Upper lobe of left lung (tissue), 6 donors: ENCODE results near the gene CD1D. TPM values are rescaled to one million over a fixed set of nuclear protein-coding genes. Genes with fewer than 3 reads are reported as not detected.

ENCODE experiments used
- ATAC-seq, 2 donors: fragments of 200-7000 bp; cut with Tn5 transposase; one replicate each; pipeline ENCODE4 v1.9.1; 2022; ENCODE audit warnings: mild to moderate bottlenecking in 2 of 2, moderate library complexity in 2 of 2; ENCODE audit not compliant: low FRiP score in 2 of 2
- DNase-seq, 2 donors: peaks; one replicate each; pipeline ENCODE4 v3.0.0-alpha.2; 2019 to 2020
- H3K27ac ChIP-seq, 4 donors: fragments of 200-600 bp; sonication (generic); one replicate each; pipeline ENCODE4 v1.5.1; 2016 to 2019
- H3K27me3 ChIP-seq, 4 donors: fragments of 200-600 bp; sonication (generic); one replicate each; pipeline ENCODE4 v1.5.1; 2017 to 2019
- H3K36me3 ChIP-seq, 4 donors: fragments of 200-600 bp; sonication (generic); one replicate each; pipeline ENCODE4 v1.5.1; 2016 to 2019
- H3K4me1 ChIP-seq, 4 donors: fragments of 200-600 bp; sonication (generic); one replicate each; pipeline ENCODE4 v1.5.1; 2018 to 2019
- H3K4me3 ChIP-seq, 4 donors: fragments of 200-600 bp; sonication (generic); one replicate each; pipeline ENCODE4 v1.5.1; 2017 to 2019; ENCODE audit warnings: mild to moderate bottlenecking in 2 of 4, moderate library complexity in 1 of 4
- H3K9me3 ChIP-seq, 4 donors: fragments of 200-600 bp; sonication (generic); one replicate each; pipeline ENCODE4 v1.5.1; 2018 to 2019
- CTCF ChIP-seq, 6 experiments: fragments of 450-650 bp in 4 of 6; fragments of 200-600 bp in 2 of 6; sonication (generic) in 2 of 6; IDR thresholded peaks; one replicate each; pipeline ENCODE4 v1.5.1; 2016 to 2019; ENCODE audit warnings: antibody characterized with exemption in 6 of 6
- EP300 ChIP-seq, 4 donors: sonication (generic); formaldehyde crosslinking; IDR thresholded peaks; one replicate each; pipeline ENCODE4 v1.5.1; 2017; ENCODE audit warnings: antibody characterized with exemption in 4 of 4, control low read depth in 2 of 4
- POLR2A ChIP-seq, 4 donors: fragments of 450-650 bp; IDR thresholded peaks; one replicate each; pipeline ENCODE4 v1.5.1; 2016 to 2017; ENCODE audit warnings: antibody characterized with exemption in 4 of 4, mild to moderate bottlenecking in 2 of 4
- POLR2AphosphoS5 ChIP-seq, 2 donors: sonication (generic); formaldehyde crosslinking; IDR thresholded peaks; one replicate each; pipeline ENCODE4 v1.5.1; 2017; ENCODE audit warnings: antibody characterized with exemption in 2 of 2
- WGBS, 2 donors: methylation state at CpG; one replicate each; pipeline ENCODE4 v1.1.5; 2017 to 2018; 5-methylcytosine and 5-hydroxymethylcytosine counted together
- total RNA-seq, 6 donors: library from RNA; depleted of rRNA in 4 of 6; stranded (reverse); fragments of >200 nt in 4 of 6; gene quantifications; one replicate each; pipeline versions ENCODE4 v1.1.0 to v1.2.1, GENCODE V29; 2016 to 2021
- donor health status: DM: no; HTN: no; CAD: no; lungs with moderate emphysema.
- donor health status: DM: no; HTN: yes; CAD: no; lungs with severe emphysema.

The CD1D gene
- total RNA-seq, 6 donors from 2014 or later, result 1.0 to 5.2 (median 4.0) TPM

DNA sequence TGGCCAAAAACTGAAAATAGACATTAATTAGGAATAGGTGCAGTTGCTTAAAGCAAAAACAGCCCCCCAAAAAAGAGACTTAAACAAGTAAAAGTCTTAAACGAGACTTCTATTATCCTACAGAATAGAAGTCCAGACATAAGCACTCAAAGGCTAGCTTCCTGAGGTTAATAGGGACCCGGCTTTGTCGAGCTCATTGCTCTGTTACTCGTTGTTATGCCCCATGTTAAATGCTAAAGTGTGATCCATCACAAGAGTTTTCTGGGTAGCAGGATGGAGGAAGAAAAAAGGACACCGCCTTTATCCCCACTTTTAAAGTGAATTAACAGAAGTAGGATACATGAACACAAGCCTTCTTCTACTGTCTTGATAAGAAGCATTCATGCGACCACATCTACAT lies 10.6 kb downstream of the CD1D start:
- ATAC-seq, result no peak
- no peaks in the 10 kb centered on the region for H3K27me3 ChIP-seq
- 50 to 61% methylated on average over 6 of the region's 6 CpGs for WGBS, 2 donors

DNA sequence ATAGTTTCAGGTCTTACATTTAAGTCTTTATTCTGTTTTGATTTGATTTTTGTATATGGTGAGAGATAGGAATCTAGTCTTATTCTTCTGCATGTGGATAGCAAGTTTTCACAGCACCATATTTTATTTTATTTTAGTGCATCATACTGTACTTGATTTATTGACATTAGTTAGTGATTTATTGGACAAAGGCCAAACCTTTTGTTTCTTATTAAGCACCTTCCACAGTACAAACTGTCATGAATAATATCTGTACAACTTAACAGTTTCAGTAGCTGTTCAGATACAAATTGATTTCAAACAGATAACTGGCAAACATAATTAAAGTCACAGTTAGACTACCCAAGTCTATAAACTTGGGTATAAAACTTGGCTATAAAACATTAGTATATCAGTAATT lies 15.8 kb downstream of the CD1D start:
- no peaks in the 10 kb centered on the region for H3K9me3 ChIP-seq
- H3K4me1 ChIP-seq, result no peaks in the 10 kb centered on the region
- no peaks in the 10 kb centered on the region for H3K36me3 ChIP-seq
- ATAC-seq, result no peak
- TF ChIP-seq POLR2AphosphoS5 (IDR thresholded peaks at IDR 0.05) (no peak), CTCF (IDR thresholded peaks at IDR 0.05) (no peak), EP300 (IDR thresholded peaks at IDR 0.05) (no peak), POLR2A (IDR thresholded peaks at IDR 0.05) (no peak)
- no peak for DNase-seq
- no peak overlapping the region for H3K27ac ChIP-seq
- H3K4me3 ChIP-seq, result no peak overlapping the region
- no peaks in the 10 kb centered on the region for H3K27me3 ChIP-seq

More for the DNA sequence above, 10.6 kb downstream of the CD1D start:
- no peak for DNase-seq
- Histone ChIP-seq H3K4me3 (no peak overlapping the region), H3K9me3 (no peaks in the 10 kb centered on the region), H3K4me1 (peaks cover 0 to 1% (median 0%) of the 10 kb centered on the region in 4 donors), H3K27ac (no peak overlapping the region), H3K36me3 (no peaks in the 10 kb centered on the region)
- TF ChIP-seq POLR2A (IDR thresholded peaks at IDR 0.05), result no peak
- TF ChIP-seq EP300 (IDR thresholded peaks at IDR 0.05), result no peak
- no peak for TF ChIP-seq CTCF (IDR thresholded peaks at IDR 0.05)

DNA sequence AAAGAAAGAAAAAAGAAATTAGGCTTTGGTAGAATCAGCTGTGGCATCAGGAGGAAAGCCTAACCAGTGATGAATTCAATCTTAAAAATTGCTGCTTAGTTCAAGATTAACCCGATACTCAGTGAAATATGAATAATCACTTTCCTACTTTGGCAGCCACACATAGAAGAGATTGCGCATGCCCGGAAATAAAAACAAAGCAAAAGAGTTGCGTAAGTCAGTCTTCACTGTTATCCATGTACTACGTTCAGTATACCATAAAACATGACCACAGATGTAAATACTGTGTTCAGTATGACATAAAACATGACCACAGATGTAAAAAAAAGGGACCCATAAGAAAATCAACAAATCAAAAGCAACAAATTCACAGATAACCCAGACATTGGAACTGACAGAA lies 19.2 kb downstream of the CD1D start:
- WGBS, 2 donors, result 33 to 43% methylated on average over 5 of the region's 5 CpGs
- Histone ChIP-seq H3K4me3 (no peak overlapping the region), H3K36me3 (no peaks in the 10 kb centered on the region), H3K9me3 (no peaks in the 10 kb centered on the region), H3K4me1 (peaks cover 0 to 4% (median 0%) of the 10 kb centered on the region in 4 donors), H3K27me3 (no peaks in the 10 kb centered on the region), H3K27ac (no peak overlapping the region)
- TF ChIP-seq POLR2A (IDR thresholded peaks at IDR 0.05) (no peak), POLR2AphosphoS5 (IDR thresholded peaks at IDR 0.05) (no peak), EP300 (IDR thresholded peaks at IDR 0.05) (no peak), CTCF (IDR thresholded peaks at IDR 0.05) (no peak)
- ATAC-seq (no peak), DNase-seq (no peak)

DNA sequence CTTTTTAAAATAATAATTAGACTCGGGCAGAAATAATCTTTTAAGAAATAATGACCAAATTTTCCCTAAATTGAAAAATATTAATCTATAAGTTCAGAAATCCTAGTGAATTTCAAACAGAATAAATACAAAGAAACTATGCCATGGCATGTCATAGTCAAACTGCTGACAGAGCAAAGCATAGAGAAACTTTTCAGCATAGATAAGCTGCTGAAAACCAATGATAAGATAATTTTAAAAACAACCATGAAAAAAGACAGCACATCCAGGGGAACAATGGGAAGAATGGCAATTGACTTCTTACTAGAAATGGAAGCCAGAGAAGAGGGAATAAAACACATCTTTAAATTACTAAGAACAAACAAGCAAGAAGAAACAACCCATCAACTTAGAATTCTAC lies 19.8 kb downstream of the CD1D start:
- TF ChIP-seq POLR2A (IDR thresholded peaks at IDR 0.05) (no peak), EP300 (IDR thresholded peaks at IDR 0.05) (no peak), CTCF (IDR thresholded peaks at IDR 0.05) (no peak), POLR2AphosphoS5 (IDR thresholded peaks at IDR 0.05) (no peak)
- H3K27me3 ChIP-seq, result no peaks in the 10 kb centered on the region
- 83 to 86% methylated on average over 1 of the region's 1 CpG for WGBS, 2 donors
- H3K36me3 ChIP-seq, result no peaks in the 10 kb centered on the region
- H3K9me3 ChIP-seq, result no peaks in the 10 kb centered on the region
- H3K27ac ChIP-seq, result no peak overlapping the region
- H3K4me3 ChIP-seq, result no peak overlapping the region
- DNase-seq, result no peak
- no peak for ATAC-seq
- H3K4me1 ChIP-seq, result peaks cover 0 to 4% (median 0%) of the 10 kb centered on the region in 4 donors

DNA sequence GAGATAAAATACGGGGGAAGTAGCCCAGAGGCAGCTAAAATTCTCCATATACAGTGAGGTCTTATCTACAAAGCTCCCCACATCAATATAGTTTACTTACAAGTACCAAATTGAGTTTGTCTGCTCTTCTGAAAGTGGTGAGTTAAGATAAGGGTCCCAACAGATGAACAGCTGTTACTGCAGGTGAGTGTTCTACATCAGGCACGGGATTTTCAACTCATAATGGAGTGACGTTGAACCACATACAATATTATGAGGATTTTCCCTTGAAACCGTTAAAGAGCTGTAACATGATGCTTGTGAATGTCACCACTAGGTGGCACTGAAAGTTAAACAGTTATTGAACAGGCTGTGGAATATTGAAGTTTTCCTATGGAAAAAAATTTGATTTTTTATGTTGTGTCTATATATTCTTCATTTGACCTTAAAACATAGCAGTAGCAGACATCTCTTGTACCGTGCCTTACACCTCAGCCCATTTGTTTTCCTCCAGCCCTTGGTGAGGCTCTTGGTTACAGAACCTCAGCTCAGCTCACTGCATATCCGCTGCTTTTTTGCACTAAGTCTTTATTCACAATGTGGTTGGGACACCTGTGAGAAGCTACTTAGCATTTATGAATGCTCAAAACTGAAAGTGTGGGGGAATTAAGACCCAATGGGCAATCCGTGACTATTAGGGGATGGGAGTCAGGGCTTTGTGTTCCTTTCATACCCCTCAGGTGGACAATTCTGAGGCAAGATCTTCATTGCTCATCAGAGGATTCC lies 23.2 kb downstream of the CD1D start:
- ATAC-seq, result peak in 1 of 2 donors; percentile 81
- WGBS, 2 donors, result 21 to 26% methylated on average over 7 of the region's 7 CpGs
- no peak overlapping the region for H3K27ac ChIP-seq
- no peaks in the 10 kb centered on the region for H3K9me3 ChIP-seq
- H3K4me1 ChIP-seq, result peaks cover 0 to 4% (median 0%) of the 10 kb centered on the region in 4 donors
- H3K36me3 ChIP-seq, result no peaks in the 10 kb centered on the region
- H3K4me3 ChIP-seq, result no peak overlapping the region
- no peak for DNase-seq
- TF ChIP-seq POLR2A (IDR thresholded peaks at IDR 0.05) (no peak), CTCF (IDR thresholded peaks at IDR 0.05) (peak; percentile 68 to 80 (median 72))
- no peaks in the 10 kb centered on the region for H3K27me3 ChIP-seq
